Activated B cell treated with CpG ODN at 0.5 μM for 24 hours (primary cell): Measurements from ENCODE around the gene QKI. TPM values are rescaled to one million over a fixed set of nuclear protein-coding genes. Genes with fewer than 3 reads are reported as not detected.
"Not testable (repeated sequence)": the region's sequence is repeated elsewhere in the genome, so short reads cannot be mapped to it uniquely, and the experiment has no call there.

ENCODE experiments used
- ATAC-seq: fragments of 200-7000 bp; cut with Tn5 transposase; one replicate; pipeline ENCODE4 v1.10.0; 2021; ENCODE audit warnings: low read depth, mild to moderate bottlenecking, moderate library complexity
- CTCF ChIA-PET: fragments of 350-600 bp; sonication (Branson Sonifier 250); formaldehyde crosslinking; loops from one replicate; lab custom pipeline; 2021; ENCODE audit warnings: antibody characterized with exemption; lab: Charles Lee
- POLR2A ChIA-PET: fragments of 350-600 bp; sonication (Branson Sonifier 250); formaldehyde crosslinking; loops from one replicate; lab custom pipeline; 2021; ENCODE audit warnings: antibody characterized with exemption; lab: Charles Lee
- DNase-seq: peaks from one replicate; pipeline ENCODE4 v3.0.0; 2022
- H3K27ac Mint-ChIP-seq: one replicate; pipeline ENCODE4 v1.8.0; 2020; ENCODE audit warnings: mixed read lengths
- H3K27me3 Mint-ChIP-seq: one replicate; pipeline ENCODE4 v1.8.0; 2021; ENCODE audit warnings: mixed read lengths
- H3K36me3 Mint-ChIP-seq: one replicate; pipeline ENCODE4 v1.8.0; 2021; ENCODE audit warnings: low read depth, mixed read lengths
- H3K4me1 Mint-ChIP-seq: one replicate; pipeline ENCODE4 v1.8.0; 2021; ENCODE audit warnings: mixed read lengths
- H3K4me3 Mint-ChIP-seq: one replicate; pipeline ENCODE4 v1.8.0; 2020; ENCODE audit warnings: mild to moderate bottlenecking, mixed read lengths
- H3K9me3 Mint-ChIP-seq: one replicate; pipeline ENCODE4 v1.8.0; 2020; ENCODE audit warnings: mixed read lengths
- intact Hi-C: fragments of 100-400 bp; cut with micrococcal nuclease; formaldehyde crosslinking; loops from one replicate; pipeline ENCODE4 v1.15.1; 2024
- total RNA-seq: library from RNA; stranded (reverse); gene quantifications from 2 replicates; pipeline ENCODE4 v1.2.3, GENCODE V29; 2022
- TF ChIP-seq, protein P1 (sequence below): fragments of 200-600 bp; IDR thresholded peaks from one replicate; pipeline ENCODE4 v1.8.0; 2022; ENCODE audit warnings: antibody characterized with exemption, mild to moderate bottlenecking

QKI gene
- total RNA-seq, 1 donor from 2014 or later = 61.5 TPM

DNA sequence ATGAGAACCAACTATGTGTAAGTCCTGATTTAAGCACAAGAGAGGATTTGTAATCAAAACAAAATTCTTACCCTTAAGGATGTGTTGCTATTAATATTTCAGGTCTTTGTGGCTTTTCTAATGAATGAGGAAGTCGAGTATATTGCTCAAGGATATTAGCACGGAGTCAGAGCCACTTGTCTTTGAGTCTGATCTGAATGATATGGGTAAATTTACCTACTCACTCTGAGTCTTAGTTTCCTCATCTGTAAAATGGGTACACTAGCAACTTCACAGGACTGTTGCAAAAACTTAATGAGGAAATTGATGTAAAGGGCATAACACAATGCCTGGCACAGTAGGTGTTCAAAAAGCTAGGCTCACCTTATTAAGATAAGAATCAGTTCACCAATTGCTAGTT lies 30.0 kb upstream of the QKI start:
- CTCF ChIA-PET = no interaction called here
- POLR2A ChIA-PET = no interaction called here

DNA sequence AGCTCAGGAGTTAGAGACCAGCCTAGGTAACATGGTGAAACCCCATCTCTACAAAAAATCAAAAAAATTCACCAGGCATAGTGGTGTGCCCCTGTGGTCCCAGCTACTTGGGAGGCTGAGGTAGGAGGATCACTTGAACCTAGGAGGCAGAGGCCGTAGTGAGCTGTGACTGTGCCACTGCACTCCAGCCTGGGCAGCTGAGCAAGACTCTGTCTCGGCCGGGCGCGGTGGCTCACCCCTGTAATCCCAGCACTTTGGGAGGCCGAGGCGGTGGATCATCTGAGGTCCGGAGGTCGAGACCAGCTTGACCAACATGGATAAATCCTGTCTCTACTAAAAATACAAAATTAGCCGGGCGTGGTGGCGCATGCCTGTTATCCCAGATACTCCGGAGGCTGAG lies 29.0 kb upstream of the QKI start:
- H3K4me1 Mint-ChIP-seq, H3K27ac Mint-ChIP-seq, H3K9me3 Mint-ChIP-seq, intact Hi-C loops, H3K36me3 Mint-ChIP-seq, DNase-seq, ATAC-seq, H3K4me3 Mint-ChIP-seq, CTCF ChIA-PET, POLR2A ChIA-PET: not testable (repeated sequence)
- peaks cover 13% of the 10 kb centered on the region for H3K27me3 Mint-ChIP-seq

More for the DNA sequence above, 30.0 kb upstream of the QKI start:
- intact Hi-C loops = no loop called here
- Mint-ChIP-seq H3K4me3 (no peak overlapping the region), H3K27me3 (peaks cover 12% of the 10 kb centered on the region), H3K9me3 (peaks cover 2% of the 10 kb centered on the region), H3K36me3 (no peaks in the 10 kb centered on the region), H3K27ac (no peak overlapping the region), H3K4me1 (no peaks in the 10 kb centered on the region)
- DNase-seq = no peak
- TF ChIP-seq, protein P1, sequence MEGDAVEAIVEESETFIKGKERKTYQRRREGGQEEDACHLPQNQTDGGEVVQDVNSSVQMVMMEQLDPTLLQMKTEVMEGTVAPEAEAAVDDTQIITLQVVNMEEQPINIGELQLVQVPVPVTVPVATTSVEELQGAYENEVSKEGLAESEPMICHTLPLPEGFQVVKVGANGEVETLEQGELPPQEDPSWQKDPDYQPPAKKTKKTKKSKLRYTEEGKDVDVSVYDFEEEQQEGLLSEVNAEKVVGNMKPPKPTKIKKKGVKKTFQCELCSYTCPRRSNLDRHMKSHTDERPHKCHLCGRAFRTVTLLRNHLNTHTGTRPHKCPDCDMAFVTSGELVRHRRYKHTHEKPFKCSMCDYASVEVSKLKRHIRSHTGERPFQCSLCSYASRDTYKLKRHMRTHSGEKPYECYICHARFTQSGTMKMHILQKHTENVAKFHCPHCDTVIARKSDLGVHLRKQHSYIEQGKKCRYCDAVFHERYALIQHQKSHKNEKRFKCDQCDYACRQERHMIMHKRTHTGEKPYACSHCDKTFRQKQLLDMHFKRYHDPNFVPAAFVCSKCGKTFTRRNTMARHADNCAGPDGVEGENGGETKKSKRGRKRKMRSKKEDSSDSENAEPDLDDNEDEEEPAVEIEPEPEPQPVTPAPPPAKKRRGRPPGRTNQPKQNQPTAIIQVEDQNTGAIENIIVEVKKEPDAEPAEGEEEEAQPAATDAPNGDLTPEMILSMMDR = no peak
- no peak for ATAC-seq

GRCh38 chr6:163386329-163386908 lies 28.1 kb upstream of the QKI start:
- H3K9me3 Mint-ChIP-seq = peaks cover 2% of the 10 kb centered on the region
- no peaks in the 10 kb centered on the region for H3K36me3 Mint-ChIP-seq
- peaks cover 15% of the 10 kb centered on the region for H3K27me3 Mint-ChIP-seq
- ATAC-seq (no peak), DNase-seq (no peak)
- CTCF ChIA-PET = no interaction called here
- intact Hi-C loops = no loop called here
- TF ChIP-seq, protein P1 = no peak
- POLR2A ChIA-PET = no interaction called here
- no peak overlapping the region for H3K4me3 Mint-ChIP-seq
- H3K4me1 Mint-ChIP-seq = no peaks in the 10 kb centered on the region
- H3K27ac Mint-ChIP-seq = no peak overlapping the region

DNA sequence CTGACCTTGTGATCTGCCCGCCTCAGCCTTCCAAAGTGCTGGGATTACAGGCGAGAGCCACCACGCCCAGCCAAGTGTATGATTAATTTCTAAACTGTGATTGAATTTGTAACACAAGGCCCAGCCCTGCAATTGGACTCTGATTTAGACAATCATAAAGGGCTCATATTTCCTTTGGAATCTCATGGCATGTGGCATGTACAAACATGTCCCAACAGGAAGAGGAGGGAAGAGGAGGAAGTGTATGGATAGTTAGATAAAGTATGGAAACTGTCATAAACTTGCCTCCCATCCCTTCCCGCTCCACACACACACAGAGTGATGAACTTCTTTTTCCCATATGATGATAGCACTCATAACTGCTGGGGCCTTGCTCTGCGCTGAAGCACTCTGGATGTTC lies 27.2 kb upstream of the QKI start:
- ATAC-seq (no peak), DNase-seq (no peak)
- Mint-ChIP-seq H3K27me3 (peaks cover 15% of the 10 kb centered on the region), H3K27ac (no peak overlapping the region), H3K9me3 (peaks cover 2% of the 10 kb centered on the region), H3K4me1 (no peaks in the 10 kb centered on the region), H3K4me3 (no peak overlapping the region), H3K36me3 (no peaks in the 10 kb centered on the region)
- TF ChIP-seq, protein P1 = no peak
- CTCF ChIA-PET = no interaction called here
- POLR2A ChIA-PET = no interaction called here
- intact Hi-C loops = no loop called here

DNA sequence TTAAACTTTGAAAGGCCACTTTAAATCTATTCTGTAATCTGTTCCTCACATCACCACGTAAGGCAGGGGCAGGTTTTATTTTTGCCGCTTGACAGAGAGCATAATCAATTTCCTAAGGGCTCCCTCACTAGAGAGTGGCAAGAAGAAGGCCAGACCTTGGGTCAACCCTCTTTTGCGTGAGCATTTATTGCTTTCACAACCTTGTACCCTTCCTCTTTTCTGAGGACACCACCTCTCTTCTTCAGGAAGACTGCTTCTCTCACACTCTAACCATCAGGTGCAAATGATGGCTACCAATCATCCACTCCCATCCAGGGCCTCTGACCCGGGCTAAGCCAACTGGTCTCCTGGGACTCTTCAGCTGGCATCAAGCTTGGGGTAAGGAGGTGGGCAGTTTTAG lies 25.2 kb upstream of the QKI start:
- DNase-seq (no peak), ATAC-seq (no peak)
- Mint-ChIP-seq H3K4me3 (no peak overlapping the region), H3K27ac (no peak overlapping the region), H3K4me1 (no peaks in the 10 kb centered on the region), H3K27me3 (peaks cover 15% of the 10 kb centered on the region), H3K9me3 (no peaks in the 10 kb centered on the region), H3K36me3 (no peaks in the 10 kb centered on the region)
- ChIA-PET CTCF (no interaction called here), POLR2A (no interaction called here)
- intact Hi-C loops = no loop called here
- TF ChIP-seq, protein P1 = no peak

GRCh38 chr6:163390770-163391169 lies 23.7 kb upstream of the QKI start:
- intact Hi-C loops = no loop called here
- CTCF ChIA-PET = no interaction called here
- peaks cover 17% of the 10 kb centered on the region for H3K27me3 Mint-ChIP-seq
- POLR2A ChIA-PET = no interaction called here
- no peaks in the 10 kb centered on the region for H3K36me3 Mint-ChIP-seq
- ATAC-seq = no peak
- DNase-seq = no peak
- no peak overlapping the region for H3K4me3 Mint-ChIP-seq
- no peak overlapping the region for H3K27ac Mint-ChIP-seq
- H3K9me3 Mint-ChIP-seq = no peaks in the 10 kb centered on the region
- H3K4me1 Mint-ChIP-seq = no peaks in the 10 kb centered on the region
- TF ChIP-seq, protein P1 = no peak
